ENCODE results near the gene CFDP1. TPM values are rescaled to one million over a fixed set of nuclear protein-coding genes. Genes with fewer than 3 reads are reported as not detected.

The CFDP1 gene
- total and polyA plus RNA-seq, 2 of the 13 experiments (the other 11 are each of a cell fraction or from before 2014, with no cell fraction given) = 78.6 to 153 TPM

- H3K4me2 ChIP-seq (ENCODE audit: low read depth, low read length) = peak overlapping the region; percentile 84
- CTCF ChIA-PET (ENCODE audit: low intra/inter-chr PET ratio, low total read pairs) = no interaction called here
- POLR2A ChIA-PET = interaction anchor here (1.2 to 14.7 kb wide), 6 partner anchors 9 to 62 kb away, joined by 3 to 312 read pairs (median 19); no protein-coding TSS in a partner anchor
- peak overlapping the region; percentile 99 for H3K9ac ChIP-seq (ENCODE audit: insufficient read depth, low read depth, low read length)
- in situ Hi-C loops (cut with HindIII; ENCODE audit: extremely low pct_ligation_motif_present, low pct_unique_long_range_greater_than_20kb) (no loop called here), intact Hi-C loops (cut with micrococcal nuclease; ENCODE audit: unreplicated experiment) (loop anchor here (5.0 kb wide), 1 partner anchor 249 kb away; the partner anchor contains the start of gene ZNRF1)
- no peak for ATAC-seq
- no TSS peak for BruUV-seq (replicated peaks)
- H3K4me3 ChIP-seq (replicated peaks in 1 of 3; ENCODE audit: insufficient read depth in 1 of 3, low read depth in 2 of 3, low read length in 3 of 3) = peak overlapping the region in 1 of 3 experiments; percentile 63; a peak in 2 of 6 replicates
- H3K27ac ChIP-seq (ENCODE audit: extremely low read length, insufficient read depth, low read length) = peak overlapping the region; percentile 97
- no peak for DNase-seq (ENCODE audit: low spot score)
- H3K9me3 ChIP-seq (ENCODE audit: low read length) = no peaks in the 10 kb centered on the region
- peaks cover 15 to 19% of the 10 kb centered on the region in 2 experiments for H3K36me3 ChIP-seq (replicated peaks in 1 of 2; ENCODE audit: control insufficient read depth in 1 of 2, insufficient read depth in 2 of 2, low read length in 2 of 2)
- 77% methylated on average over 10 of the region's 12 CpGs for WGBS (ENCODE audit: low lambda C conversion rate)
- peaks cover 19% of the 10 kb centered on the region; the same call in 1 of the 2 replicates for H4K20me1 ChIP-seq (ENCODE audit: insufficient read depth, low read length)
- H3K79me2 ChIP-seq (ENCODE audit: insufficient read depth, low read length) = peaks cover 81% of the 10 kb centered on the region
- no peak for FAIRE-seq
- peaks cover 71% of the 10 kb centered on the region for H3K4me1 ChIP-seq (ENCODE audit: insufficient read depth, low read length)
- H3K27me3 ChIP-seq (ENCODE audit: control insufficient read depth in 1 of 2, insufficient read depth in 2 of 2, low read length in 2 of 2) = no peaks in the 10 kb centered on the region; a peak in 1 of 5 replicates
- H2AFZ ChIP-seq (ENCODE audit: low read length) = no peak overlapping the region
- TF ChIP-seq ARID3A (IDR thresholded peaks at IDR 0.05; ENCODE audit: low read depth, low read length) = no peak
- no peak for TF ChIP-seq HNF4A (CRISPR knock-in tag; IDR thresholded peaks at IDR 0.05)
- TF ChIP-seq ZNF749 (CRISPR knock-in tag; IDR thresholded peaks at IDR 0.05; ENCODE audit: borderline replicate concordance) = no peak
- TF ChIP-seq TMF1 (CRISPR knock-in tag; IDR thresholded peaks at IDR 0.05; ENCODE audit: low read depth) = no peak
- peak; percentile 17; the same call in 1 of the 2 replicates for TF ChIP-seq TIGD3 (CRISPR knock-in tag; IDR thresholded peaks at IDR 0.05; ENCODE audit: borderline replicate concordance)
- no peak for TF ChIP-seq ZSCAN20 (CRISPR knock-in tag; IDR thresholded peaks at IDR 0.05; ENCODE audit: borderline replicate concordance)
- TF ChIP-seq PAWR (CRISPR knock-in tag; IDR thresholded peaks at IDR 0.05; ENCODE audit: borderline replicate concordance) = no peak
- no peak for TF ChIP-seq EHMT2 (IDR thresholded peaks at IDR 0.05; ENCODE audit: borderline replicate concordance, low read depth, low read length)
- TF ChIP-seq NONO (IDR thresholded peaks at IDR 0.05) = no peak
- 0 out of 2 replicates have a peak, but pooled peaks have one; percentile 33 for TF ChIP-seq NONO (CRISPR knock-in tag; conservative IDR thresholded peaks at IDR 0.05)
- TF ChIP-seq RBAK (CRISPR knock-in tag; IDR thresholded peaks at IDR 0.05) = no peak
- TF ChIP-seq ZC3H13 (CRISPR knock-in tag; IDR thresholded peaks at IDR 0.05) = peak; percentile 66; the same call in 1 of the 2 replicates
- TF ChIP-seq CBX1 (IDR thresholded peaks at IDR 0.05; ENCODE audit: low read depth) = no peak
- TF ChIP-seq FOXP4 (CRISPR knock-in tag; IDR thresholded peaks at IDR 0.05) = 0 out of 2 replicates have a peak, but pooled peaks have one; percentile 28
- TF ChIP-seq NFKB2 (CRISPR knock-in tag; IDR thresholded peaks at IDR 0.05; ENCODE audit: borderline replicate concordance) = 0 out of 2 replicates have a peak, but pooled peaks have one; percentile 49
- TF ChIP-seq PATZ1 (CRISPR knock-in tag; IDR thresholded peaks at IDR 0.05) = no peak
- TF ChIP-seq ZNF12 (CRISPR knock-in tag; IDR thresholded peaks at IDR 0.05) = no peak
These were observed 186.6 kb downstream of the CFDP1 start for GRCh38 chr16:75246504-75247205.

Measured in HepG2 (cell line).